ENCODE results near the gene TSPEAR. TPM values are rescaled to one million over a fixed set of nuclear protein-coding genes. Genes with fewer than 3 reads are reported as not detected.

TSPEAR gene
- total and polyA plus RNA-seq, 2 donors (not counting 1 experiment from before 2014, with no cell fraction given) = not detected

DNA sequence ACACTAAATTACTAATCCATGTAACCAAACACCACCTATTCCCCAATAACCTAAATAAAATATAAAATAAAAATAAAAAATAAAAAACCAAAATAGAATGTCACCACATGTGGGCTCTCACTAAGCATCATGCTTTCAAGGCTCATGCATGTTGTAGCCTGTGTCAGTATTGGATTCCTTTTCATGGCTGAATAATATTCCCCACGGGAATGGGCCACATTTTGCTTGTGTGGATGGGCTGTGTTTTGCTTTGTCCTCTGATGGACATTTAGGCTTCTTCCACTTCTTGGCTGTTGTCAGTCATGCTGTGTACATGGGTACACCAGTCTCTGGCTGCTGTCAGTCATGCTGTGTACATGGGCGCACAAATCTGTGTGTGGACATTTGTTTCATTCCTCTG, 122.3 kb downstream of the TSPEAR start:
- Mint-ChIP-seq H3K4me3 (no peak overlapping the region), H3K27me3 (peaks cover 48% of the 10 kb centered on the region), H3K9me3 (ENCODE audit: insufficient read depth) (peaks cover 2% of the 10 kb centered on the region), H3K27ac (no peak overlapping the region), H3K4me1 (no peaks in the 10 kb centered on the region)
- Histone ChIP-seq H2AFZ (ENCODE audit: insufficient read depth, low read depth, low read length, poor library complexity, severe bottlenecking) (no peak overlapping the region), H3K4me1 (ENCODE audit: control insufficient read depth in 2 of 2, insufficient read depth in 2 of 2, low read length in 2 of 2) (no peaks in the 10 kb centered on the region), H3K4me3 (ENCODE audit: control extremely low read depth in 1 of 5, extremely low read depth in 1 of 5, insufficient read depth in 1 of 5, low read depth in 2 of 5, low read length in 4 of 5) (no peak overlapping the region), H3K9ac (ENCODE audit: low read length) (no peak overlapping the region), H4K20me1 (ENCODE audit: control insufficient read depth, insufficient read depth, low read length, poor library complexity, severe bottlenecking) (no peaks in the 10 kb centered on the region), H3K4me2 (replicated peaks; ENCODE audit: low read depth, low read length, poor library complexity, severe bottlenecking) (no peak overlapping the region), H3K27me3 (replicated peaks in 1 of 4; ENCODE audit: control extremely low read depth in 1 of 4, control insufficient read depth in 3 of 4, insufficient read depth in 4 of 4, low read length in 3 of 4) (peaks cover 0 to 17% (median 3%) of the 10 kb centered on the region in 4 experiments), H3K79me2 (ENCODE audit: control insufficient read depth, insufficient read depth, low read length) (no peaks in the 10 kb centered on the region), H3K36me3 (replicated peaks in 1 of 2; ENCODE audit: control extremely low read depth in 1 of 2, control insufficient read depth in 1 of 2, extremely low read depth in 1 of 2, insufficient read depth in 2 of 2, low read length in 1 of 2) (no peaks in the 10 kb centered on the region), H3K9me3 (ENCODE audit: control extremely low read depth in 1 of 3, control insufficient read depth in 2 of 3, insufficient read depth in 1 of 3, low read length in 2 of 3) (peaks cover 0 to 4% (median 0%) of the 10 kb centered on the region in 3 donors), H3K27ac (ENCODE audit: low read length in 2 of 2) (no peak overlapping the region)
- ATAC-seq (ENCODE audit: low read depth) = no peak
- no peak for TF ChIP-seq CTCF (IDR thresholded peaks at IDR 0.05)
- no peak for TF ChIP-seq EZH2 (IDR thresholded peaks at IDR 0.05; ENCODE audit: borderline replicate concordance, insufficient read depth, low read depth, low read length, poor library complexity, severe bottlenecking)
- 100% methylated on average over 2 of the region's 2 CpGs for WGBS (ENCODE audit: insufficient coverage)
- no peak for DNase-seq
- intact Hi-C loops (cut with micrococcal nuclease) = no loop called here
- ChIA-PET CTCF (no interaction called here), POLR2A (no interaction called here)

DNA sequence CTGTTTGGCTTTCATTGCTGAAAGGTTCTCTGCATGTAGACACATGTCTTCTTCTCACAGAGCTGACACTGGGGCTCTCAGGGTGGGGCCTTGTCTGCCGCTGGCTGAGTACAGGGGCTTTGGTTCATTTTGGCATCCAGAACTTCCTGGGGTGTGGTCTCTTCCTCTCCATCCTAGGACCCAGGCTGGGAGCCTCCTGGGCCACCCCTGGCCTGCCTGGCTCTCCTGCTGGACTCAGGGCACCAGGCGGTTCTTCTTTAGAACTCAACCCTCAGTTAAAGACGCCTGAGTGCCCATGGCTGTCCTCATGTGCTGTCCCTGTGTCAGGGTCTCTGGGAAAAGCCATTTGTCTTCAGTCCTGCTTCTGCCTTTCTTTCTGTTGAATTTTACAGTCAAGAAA, 125.5 kb downstream of the TSPEAR start:
- Mint-ChIP-seq H3K27ac (no peak overlapping the region), H3K27me3 (peaks cover 53% of the 10 kb centered on the region), H3K4me3 (no peak overlapping the region), H3K9me3 (ENCODE audit: insufficient read depth) (peaks cover 6% of the 10 kb centered on the region), H3K4me1 (no peaks in the 10 kb centered on the region)
- Histone ChIP-seq H4K20me1 (ENCODE audit: control insufficient read depth, insufficient read depth, low read length, poor library complexity, severe bottlenecking) (no peaks in the 10 kb centered on the region), H3K79me2 (ENCODE audit: control insufficient read depth, insufficient read depth, low read length) (no peaks in the 10 kb centered on the region), H3K36me3 (replicated peaks in 1 of 2; ENCODE audit: control extremely low read depth in 1 of 2, control insufficient read depth in 1 of 2, extremely low read depth in 1 of 2, insufficient read depth in 2 of 2, low read length in 1 of 2) (no peaks in the 10 kb centered on the region), H3K4me3 (ENCODE audit: control extremely low read depth in 1 of 5, extremely low read depth in 1 of 5, insufficient read depth in 1 of 5, low read depth in 2 of 5, low read length in 4 of 5) (no peak overlapping the region), H3K27ac (ENCODE audit: low read length in 2 of 2) (no peak overlapping the region), H3K4me1 (ENCODE audit: control insufficient read depth in 2 of 2, insufficient read depth in 2 of 2, low read length in 2 of 2) (no peaks in the 10 kb centered on the region), H3K9ac (ENCODE audit: low read length) (no peak overlapping the region), H2AFZ (ENCODE audit: insufficient read depth, low read depth, low read length, poor library complexity, severe bottlenecking) (no peak overlapping the region), H3K27me3 (replicated peaks in 1 of 4; ENCODE audit: control extremely low read depth in 1 of 4, control insufficient read depth in 3 of 4, insufficient read depth in 4 of 4, low read length in 3 of 4) (peaks cover 0 to 18% (median 5%) of the 10 kb centered on the region in 4 experiments), H3K9me3 (ENCODE audit: control extremely low read depth in 1 of 3, control insufficient read depth in 2 of 3, insufficient read depth in 1 of 3, low read length in 2 of 3) (peaks cover 3 to 19% (median 15%) of the 10 kb centered on the region in 3 donors), H3K4me2 (replicated peaks; ENCODE audit: low read depth, low read length, poor library complexity, severe bottlenecking) (no peak overlapping the region)
- TF ChIP-seq EZH2 (IDR thresholded peaks at IDR 0.05; ENCODE audit: borderline replicate concordance, insufficient read depth, low read depth, low read length, poor library complexity, severe bottlenecking) (no peak), CTCF (IDR thresholded peaks at IDR 0.05) (no peak)
- POLR2A ChIA-PET = no interaction called here
- ATAC-seq (ENCODE audit: low read depth) (no peak), DNase-seq (no peak)
- intact Hi-C loops (cut with micrococcal nuclease) = no loop called here
- WGBS (ENCODE audit: insufficient coverage) = 94% methylated on average over 3 of the region's 3 CpGs
- CTCF ChIA-PET = no interaction called here

All from B cell (primary cell).